Activated CD8-positive, alpha-beta memory T cell treated with anti-CD3 and anti-CD28 coated beads, Interleukin-2, amount 50 U/mL, for 1 hour (primary cell): Measurements from ENCODE around the gene EFNA2.
"Not testable (repeated sequence)": the region's sequence is repeated elsewhere in the genome, so short reads cannot be mapped to it uniquely, and the experiment has no call there.

Source experiments
- DNase-seq: peaks from one replicate; pipeline ENCODE4 v3.0.0-alpha.2; 2020; ENCODE audit errors: extremely low read depth

Gene EFNA2

DNA sequence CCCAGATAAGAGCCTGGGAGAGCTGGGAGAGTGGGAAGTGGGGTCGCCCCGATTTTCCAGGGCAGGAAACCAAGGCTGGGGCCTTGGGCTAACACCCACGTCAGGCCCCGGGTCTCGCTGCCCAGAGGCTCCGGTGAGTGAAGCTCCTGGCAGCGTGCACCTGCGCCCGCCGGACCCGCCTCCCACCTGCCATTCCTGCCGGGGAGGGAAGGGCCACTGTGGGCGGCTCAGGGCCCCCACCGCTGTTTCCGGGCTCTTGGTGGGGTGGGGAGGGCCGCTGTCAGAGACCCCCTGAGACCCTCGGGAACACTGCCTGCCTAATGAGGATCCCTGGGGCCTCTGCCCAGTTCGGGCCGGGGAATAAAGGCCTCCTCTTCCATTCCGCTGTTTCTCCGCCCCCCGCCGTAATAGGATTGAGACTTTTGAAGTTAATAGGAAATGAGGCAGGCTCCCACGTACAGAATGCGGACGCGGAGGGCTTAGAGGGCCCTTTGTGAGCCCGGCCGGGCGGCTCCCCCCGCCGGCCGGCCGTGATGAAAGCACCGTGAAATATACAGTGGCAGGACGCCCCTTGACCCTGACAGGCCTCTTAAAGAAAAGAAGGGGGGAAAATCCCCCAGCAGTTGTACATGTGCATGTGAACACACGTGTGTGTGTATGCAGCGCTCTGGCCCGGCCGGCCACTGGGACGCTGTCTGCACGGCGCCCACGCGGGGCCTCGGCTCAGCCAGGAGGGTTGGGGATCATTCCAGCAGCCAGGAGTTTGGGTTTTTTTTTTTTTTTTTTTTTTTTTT, 33.2 kb downstream of the EFNA2 start:
- no peak for DNase-seq

DNA sequence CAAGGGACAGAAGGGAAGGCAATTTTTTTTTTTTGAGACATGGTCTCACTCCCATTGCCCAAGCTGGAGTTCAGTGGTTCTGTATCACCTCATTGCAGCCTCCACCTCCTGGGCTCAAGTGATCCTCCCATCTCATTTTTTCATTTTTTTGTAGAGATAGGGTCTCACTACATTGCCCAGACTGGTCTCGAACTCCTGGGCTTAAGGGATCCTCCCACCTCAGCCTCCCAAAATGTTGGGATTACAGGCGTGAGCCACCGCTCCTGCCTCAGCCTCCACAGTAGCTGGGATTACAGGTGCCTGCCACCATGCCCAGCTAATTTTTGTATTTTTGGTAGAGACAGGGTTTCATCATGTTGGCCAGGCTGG, 34.6 kb downstream of the EFNA2 start:
- DNase-seq, result not testable (repeated sequence)

DNA sequence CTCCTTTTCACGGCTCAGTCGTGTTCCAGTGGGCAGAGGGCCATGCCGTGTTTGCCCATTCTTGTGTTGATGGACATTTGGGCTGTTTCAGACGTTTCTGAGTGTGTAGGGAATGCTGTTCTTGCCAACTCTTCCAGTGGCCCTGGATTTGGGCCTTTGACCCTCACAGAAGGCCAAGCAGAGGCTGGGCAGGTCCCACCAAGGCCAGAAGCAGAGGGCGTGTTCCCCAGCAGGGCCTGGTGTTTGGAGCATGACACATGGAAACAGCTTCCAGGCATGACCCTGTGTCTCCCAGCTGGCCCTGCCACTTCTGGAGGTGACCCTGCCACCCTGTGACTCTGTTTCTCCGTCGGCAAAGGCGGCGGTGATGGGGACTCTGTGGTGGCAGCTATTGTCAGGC, 35.9 kb downstream of the EFNA2 start:
- no peak for DNase-seq

DNA sequence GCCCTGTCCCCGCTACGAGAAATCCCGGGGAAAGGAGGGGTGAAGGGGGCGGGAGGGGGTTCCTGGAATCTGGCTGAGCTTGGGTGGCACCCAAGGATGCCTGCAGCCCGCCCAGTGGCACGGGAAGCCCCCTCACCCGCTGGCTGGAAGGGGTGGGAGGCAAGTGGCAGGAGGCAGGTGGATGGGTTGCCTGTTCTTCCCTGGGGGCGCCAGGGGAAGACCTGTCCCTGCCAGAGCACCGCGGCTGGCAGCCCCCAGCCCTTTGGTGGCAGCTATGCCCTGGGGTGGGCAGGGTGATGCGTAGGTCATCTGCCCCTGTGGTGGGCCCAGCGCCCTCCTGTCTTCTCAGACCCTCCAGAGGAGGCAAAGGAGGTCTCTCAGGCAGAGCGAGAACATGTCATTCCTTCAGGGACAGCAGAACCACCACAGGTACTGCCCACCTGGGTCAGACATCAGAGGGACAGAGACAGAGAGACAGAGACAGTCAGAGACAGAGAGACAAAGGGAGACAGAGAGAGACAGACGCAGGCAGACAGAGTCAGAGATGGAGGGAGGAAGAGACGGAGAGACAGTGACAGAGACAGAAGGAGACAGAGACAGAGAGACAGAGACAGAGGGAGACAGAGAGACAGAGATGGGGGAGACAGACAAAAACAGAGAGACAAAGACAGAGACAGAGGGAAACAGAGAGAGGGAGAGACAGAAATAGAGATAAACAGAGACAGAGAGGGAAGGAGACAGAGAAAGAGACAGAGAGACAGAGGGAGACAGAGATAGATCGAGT, 36.7 kb downstream of the EFNA2 start:
- DNase-seq, result no peak

DNA sequence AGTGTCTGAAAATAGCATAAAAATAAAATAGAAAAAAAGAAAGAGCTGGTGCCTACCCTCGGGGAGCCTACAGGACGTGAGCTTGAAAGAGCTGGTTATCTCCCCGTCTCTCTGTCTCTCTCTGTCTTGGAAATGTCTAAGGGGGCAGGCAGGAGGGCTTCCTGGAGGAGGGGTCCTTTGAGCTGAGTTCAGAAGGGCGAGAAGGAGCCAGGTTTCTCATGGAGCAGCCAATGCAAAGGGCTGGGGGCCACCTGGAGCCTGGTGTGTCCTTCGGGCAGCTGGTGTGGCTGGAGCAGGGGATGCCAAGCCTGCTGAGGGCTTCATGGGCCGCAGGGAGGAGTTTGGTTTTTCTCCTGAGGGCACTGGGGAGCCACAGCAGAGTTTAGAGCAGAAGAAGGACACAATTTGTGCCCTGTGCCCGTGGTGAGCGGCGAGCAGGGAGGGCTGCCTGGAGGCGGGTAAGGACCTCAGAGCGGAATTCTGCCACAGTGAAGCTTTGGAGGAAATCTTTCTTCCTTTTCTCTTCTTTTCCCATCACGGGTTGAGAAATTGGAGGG, 38.7 kb downstream of the EFNA2 start:
- no peak for DNase-seq

DNA sequence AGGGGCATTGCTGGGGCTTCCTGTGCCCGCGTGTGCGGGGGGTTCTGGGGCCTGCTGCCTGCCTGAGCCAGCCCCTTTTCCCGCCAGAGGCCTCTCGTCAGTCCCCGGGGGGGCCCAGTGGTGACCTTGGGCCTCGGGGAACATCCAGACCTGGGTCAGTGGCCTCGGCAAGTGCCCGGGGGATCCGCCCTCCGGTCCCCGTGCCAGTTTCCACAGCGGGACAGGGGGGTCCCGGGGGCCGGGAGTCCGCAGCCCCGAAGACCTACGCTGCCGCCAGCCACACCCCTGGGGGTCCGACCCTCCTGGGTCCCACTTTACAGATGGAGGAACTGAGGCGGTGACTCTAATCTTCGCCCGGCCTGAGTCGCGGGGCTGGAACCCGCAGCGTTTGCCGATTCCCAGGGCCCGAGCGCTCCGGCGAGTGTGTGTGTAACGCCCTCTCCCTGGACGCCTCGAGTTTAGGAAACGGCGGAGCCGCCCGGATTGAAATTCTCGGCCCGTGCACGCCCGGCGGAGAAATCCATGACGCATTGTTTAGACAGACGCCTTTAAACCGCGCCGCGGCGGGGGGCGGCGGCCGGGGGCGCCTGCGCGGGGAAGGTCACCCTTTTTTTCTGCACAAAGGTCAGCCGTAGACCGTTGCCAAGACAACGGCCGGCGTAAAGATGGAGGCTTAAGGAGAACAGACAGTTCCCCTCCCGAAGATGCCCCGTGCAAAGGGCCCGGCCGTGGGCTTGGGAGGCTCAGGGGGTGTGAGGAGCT, 39.3 kb downstream of the EFNA2 start:
- DNase-seq, result no peak

GRCh38 chr19:1325568-1326294, 40.1 kb downstream of the EFNA2 start:
- no peak for DNase-seq

DNA sequence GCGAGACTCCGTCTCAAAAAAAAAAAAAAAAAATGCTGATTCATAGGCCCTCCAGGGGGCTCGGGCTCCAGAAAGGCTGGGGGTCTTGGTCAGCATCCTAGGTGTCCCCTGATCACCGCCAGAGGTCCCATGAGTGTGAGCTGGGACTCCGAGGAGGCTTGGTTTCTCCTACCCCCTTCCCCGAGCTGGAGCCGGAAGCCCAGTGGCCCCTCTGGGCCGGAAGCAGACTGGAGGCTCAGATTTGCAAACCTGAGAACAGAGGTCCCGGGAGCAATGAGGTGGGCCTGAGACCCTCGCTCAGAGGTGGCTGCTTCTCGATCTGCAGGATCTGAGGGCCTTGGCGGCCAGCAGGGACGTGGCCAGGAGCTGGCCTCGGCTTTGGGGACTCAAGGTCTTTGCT, 41.5 kb downstream of the EFNA2 start:
- DNase-seq, result no peak

- DNase-seq, result not testable (repeated sequence)
These were observed 46.5 kb downstream of the EFNA2 start for GRCh38 chr19:1332208-1332607.

- no peak for DNase-seq
These were observed 50.5 kb downstream of the EFNA2 start for GRCh38 chr19:1336079-1336684.

DNA sequence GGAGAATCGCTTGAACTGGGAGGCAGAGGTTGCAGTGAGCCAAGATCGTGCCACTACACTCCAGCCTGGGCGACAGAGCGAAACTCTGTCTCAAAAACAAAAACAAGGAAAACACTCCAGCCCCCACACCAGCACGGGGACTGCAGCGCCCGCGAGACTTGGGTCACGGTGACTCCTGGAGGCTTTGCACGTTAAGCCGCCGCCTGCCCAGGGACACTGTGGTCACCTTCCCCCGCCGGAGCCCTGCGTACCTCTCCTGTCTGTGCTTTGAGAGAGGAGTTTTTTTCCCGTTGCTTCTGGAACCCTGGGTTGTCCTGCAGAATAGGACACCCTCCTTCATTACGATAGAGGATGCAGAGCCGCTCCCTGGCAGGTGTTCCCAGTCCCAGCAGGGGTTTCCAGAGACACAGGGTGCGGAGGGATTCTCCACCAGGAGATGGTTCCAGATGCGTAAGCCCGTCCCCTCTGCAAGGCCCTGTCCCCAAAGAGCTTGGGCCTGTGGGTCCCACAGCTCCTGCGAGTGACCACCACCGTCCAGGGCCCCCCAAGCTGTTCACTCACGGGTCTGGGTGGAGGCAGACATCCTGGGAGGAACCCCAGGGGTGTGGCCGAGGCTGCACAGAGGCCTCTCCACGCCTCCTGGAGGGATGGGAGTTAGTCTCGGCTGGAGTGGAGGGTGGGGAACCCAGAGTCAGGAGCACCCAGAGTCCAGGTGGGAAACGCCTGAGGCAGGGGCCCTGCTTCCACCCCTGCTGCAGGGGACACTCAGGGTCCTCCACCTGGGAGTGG, 55.2 kb downstream of the EFNA2 start:
- no peak for DNase-seq

- no peak for DNase-seq
These were observed 57.4 kb downstream of the EFNA2 start for GRCh38 chr19:1343041-1343440.

DNA sequence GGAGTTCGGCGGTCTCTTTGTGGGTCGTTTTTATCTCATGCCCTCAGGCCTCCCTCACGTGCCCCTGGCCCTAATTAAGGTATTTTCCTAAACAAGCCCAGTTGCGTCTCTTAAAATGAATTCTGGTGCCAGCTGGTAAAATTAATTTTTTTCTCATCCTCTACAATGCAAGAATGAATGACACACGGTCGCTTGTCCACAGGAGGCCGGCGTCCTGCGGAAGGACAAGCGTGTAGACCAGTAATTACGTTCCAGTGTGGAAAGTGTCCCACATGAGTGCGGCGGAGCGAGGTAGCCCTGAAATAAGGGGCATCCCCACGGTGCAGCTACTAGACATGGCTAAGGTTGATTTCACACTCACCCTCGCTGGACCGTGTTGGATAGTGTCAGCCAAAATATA, 63.5 kb downstream of the EFNA2 start:
- no peak for DNase-seq

DNA sequence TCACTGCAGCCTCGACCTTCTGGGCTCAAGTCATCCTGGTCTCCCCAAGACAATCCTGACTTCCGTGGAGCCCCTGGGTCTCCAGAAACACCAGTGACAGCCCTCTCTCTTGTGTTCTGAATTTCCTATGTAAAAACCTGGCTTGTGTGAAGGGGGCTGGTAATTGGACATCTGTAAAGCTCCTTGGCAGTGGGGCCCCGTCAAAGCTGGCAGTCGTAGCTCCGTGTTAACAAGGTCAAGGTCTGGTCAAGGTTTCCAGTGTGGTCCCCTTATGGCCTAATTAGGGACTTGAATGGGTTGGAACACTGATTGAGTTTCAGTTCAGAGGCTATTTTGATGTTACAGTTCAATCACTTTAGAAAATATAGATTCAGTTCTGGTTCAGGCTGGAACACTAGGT, 65.2 kb downstream of the EFNA2 start:
- DNase-seq, result no peak
